ENCODE data around the gene PABPN1L.

DNA sequence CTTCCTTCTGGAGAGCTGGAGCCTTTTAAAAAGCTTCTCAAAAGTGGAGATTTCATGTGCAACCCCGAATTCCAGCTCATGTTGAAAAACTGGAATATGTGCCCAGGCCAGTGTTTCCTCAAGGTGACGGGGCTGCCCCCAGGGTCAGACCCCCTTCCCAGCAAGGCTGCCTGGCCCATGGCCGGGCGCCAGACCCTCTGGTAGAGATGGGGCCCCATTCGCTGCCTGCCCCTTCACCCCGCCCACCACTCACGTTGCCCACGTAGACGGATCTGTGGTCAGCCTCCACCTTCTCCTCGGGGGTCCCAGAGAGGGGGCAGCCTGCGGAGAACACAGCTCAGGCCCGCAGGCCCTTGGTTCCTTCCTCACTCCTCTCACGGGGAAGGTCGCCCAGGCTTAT lies 1.1 kb downstream of the PABPN1L start:
- TF ChIP-seq, protein P1, sequence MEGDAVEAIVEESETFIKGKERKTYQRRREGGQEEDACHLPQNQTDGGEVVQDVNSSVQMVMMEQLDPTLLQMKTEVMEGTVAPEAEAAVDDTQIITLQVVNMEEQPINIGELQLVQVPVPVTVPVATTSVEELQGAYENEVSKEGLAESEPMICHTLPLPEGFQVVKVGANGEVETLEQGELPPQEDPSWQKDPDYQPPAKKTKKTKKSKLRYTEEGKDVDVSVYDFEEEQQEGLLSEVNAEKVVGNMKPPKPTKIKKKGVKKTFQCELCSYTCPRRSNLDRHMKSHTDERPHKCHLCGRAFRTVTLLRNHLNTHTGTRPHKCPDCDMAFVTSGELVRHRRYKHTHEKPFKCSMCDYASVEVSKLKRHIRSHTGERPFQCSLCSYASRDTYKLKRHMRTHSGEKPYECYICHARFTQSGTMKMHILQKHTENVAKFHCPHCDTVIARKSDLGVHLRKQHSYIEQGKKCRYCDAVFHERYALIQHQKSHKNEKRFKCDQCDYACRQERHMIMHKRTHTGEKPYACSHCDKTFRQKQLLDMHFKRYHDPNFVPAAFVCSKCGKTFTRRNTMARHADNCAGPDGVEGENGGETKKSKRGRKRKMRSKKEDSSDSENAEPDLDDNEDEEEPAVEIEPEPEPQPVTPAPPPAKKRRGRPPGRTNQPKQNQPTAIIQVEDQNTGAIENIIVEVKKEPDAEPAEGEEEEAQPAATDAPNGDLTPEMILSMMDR (IDR thresholded peaks at IDR 0.05 in 2 of 3, conservative IDR thresholded peaks at IDR 0.05 in 1 of 3; ENCODE audit: borderline replicate concordance in 1 of 3, insufficient read depth in 1 of 3, low read depth in 2 of 3, low read length in 2 of 3), result no peak
- TF ChIP-seq, protein P2, sequence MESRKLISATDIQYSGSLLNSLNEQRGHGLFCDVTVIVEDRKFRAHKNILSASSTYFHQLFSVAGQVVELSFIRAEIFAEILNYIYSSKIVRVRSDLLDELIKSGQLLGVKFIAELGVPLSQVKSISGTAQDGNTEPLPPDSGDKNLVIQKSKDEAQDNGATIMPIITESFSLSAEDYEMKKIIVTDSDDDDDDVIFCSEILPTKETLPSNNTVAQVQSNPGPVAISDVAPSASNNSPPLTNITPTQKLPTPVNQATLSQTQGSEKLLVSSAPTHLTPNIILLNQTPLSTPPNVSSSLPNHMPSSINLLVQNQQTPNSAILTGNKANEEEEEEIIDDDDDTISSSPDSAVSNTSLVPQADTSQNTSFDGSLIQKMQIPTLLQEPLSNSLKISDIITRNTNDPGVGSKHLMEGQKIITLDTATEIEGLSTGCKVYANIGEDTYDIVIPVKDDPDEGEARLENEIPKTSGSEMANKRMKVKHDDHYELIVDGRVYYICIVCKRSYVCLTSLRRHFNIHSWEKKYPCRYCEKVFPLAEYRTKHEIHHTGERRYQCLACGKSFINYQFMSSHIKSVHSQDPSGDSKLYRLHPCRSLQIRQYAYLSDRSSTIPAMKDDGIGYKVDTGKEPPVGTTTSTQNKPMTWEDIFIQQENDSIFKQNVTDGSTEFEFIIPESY (IDR thresholded peaks at IDR 0.05; ENCODE audit: extremely low read depth, insufficient replicate concordance, low read length), result no peak
- TF ChIP-seq ZFX (IDR thresholded peaks at IDR 0.05), result no peak
- no peak for TF ChIP-seq YY1 (IDR thresholded peaks at IDR 0.05; ENCODE audit: extremely low read depth, insufficient replicate concordance, low read depth, low read length)
- no peak for TF ChIP-seq POLR2A (IDR thresholded peaks at IDR 0.05; ENCODE audit: borderline replicate concordance, extremely low read depth, insufficient read depth, insufficient read length)
- TF ChIP-seq EZH2phosphoT487 (IDR thresholded peaks at IDR 0.05; ENCODE audit: borderline replicate concordance), result no peak
- TF ChIP-seq RAD21 (IDR thresholded peaks at IDR 0.05; ENCODE audit: low read depth), result no peak
- TF ChIP-seq, protein P3, sequence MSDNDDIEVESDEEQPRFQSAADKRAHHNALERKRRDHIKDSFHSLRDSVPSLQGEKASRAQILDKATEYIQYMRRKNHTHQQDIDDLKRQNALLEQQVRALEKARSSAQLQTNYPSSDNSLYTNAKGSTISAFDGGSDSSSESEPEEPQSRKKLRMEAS (IDR thresholded peaks at IDR 0.05), result no peak
- no peak for TF ChIP-seq ELF1 (IDR thresholded peaks at IDR 0.05; ENCODE audit: borderline replicate concordance, low read depth)
- TF ChIP-seq FOSL1 (IDR thresholded peaks at IDR 0.05; ENCODE audit: low read depth), result no peak
- TF ChIP-seq, protein P4, sequence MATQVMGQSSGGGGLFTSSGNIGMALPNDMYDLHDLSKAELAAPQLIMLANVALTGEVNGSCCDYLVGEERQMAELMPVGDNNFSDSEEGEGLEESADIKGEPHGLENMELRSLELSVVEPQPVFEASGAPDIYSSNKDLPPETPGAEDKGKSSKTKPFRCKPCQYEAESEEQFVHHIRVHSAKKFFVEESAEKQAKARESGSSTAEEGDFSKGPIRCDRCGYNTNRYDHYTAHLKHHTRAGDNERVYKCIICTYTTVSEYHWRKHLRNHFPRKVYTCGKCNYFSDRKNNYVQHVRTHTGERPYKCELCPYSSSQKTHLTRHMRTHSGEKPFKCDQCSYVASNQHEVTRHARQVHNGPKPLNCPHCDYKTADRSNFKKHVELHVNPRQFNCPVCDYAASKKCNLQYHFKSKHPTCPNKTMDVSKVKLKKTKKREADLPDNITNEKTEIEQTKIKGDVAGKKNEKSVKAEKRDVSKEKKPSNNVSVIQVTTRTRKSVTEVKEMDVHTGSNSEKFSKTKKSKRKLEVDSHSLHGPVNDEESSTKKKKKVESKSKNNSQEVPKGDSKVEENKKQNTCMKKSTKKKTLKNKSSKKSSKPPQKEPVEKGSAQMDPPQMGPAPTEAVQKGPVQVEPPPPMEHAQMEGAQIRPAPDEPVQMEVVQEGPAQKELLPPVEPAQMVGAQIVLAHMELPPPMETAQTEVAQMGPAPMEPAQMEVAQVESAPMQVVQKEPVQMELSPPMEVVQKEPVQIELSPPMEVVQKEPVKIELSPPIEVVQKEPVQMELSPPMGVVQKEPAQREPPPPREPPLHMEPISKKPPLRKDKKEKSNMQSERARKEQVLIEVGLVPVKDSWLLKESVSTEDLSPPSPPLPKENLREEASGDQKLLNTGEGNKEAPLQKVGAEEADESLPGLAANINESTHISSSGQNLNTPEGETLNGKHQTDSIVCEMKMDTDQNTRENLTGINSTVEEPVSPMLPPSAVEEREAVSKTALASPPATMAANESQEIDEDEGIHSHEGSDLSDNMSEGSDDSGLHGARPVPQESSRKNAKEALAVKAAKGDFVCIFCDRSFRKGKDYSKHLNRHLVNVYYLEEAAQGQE (IDR thresholded peaks at IDR 0.05; ENCODE audit: low read depth), result no peak

Measured in HCT116 (cell line).